GM18951 (cell line): ENCODE data around the gene ATG14.
"Not testable (repeated sequence)": the region's sequence is repeated elsewhere in the genome, so short reads cannot be mapped to it uniquely, and the experiment has no call there.

Experiments used
- POLR2A ChIP-seq: IDR thresholded peaks from 4 replicates; pipeline ENCODE4 v1.6.1; 2011; ENCODE audit warnings: mild to moderate bottlenecking; ENCODE audit not compliant: insufficient read length, insufficient read depth; ENCODE audit errors: extremely low read depth
- in situ Hi-C: fragments of 300-500 bp; cut with MboI; formaldehyde crosslinking; loops from one replicate; pipeline ENCODE4 v1.12.0; 2022; ENCODE audit warnings: low sequenced_read_pairs, mixed read lengths, inconsistent platforms; ENCODE audit not compliant: unreplicated experiment

Gene ATG14

DNA sequence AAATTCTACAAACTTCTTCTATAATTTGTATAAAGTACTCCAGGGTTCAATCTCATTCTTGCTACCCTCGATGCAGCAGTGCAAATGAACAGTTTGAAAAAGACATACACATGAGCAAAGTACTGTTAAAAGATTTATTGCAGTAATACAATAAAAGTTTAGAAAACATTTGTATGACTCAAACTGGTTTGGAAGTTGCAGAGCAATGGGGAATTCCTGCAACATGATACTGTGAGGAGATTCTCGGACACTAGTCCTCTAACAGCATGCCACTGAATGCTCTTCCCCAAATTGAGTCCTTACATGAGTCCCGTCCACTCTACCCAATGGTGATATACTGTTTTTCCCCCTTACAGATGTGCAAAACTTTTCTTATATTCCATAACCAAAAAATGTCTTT, 45.4 kb downstream of the ATG14 start:
- in situ Hi-C loops = no loop called here
- TF ChIP-seq POLR2A = no peak

- in situ Hi-C loops = no loop called here
- TF ChIP-seq POLR2A = no peak
Measured at GRCh38 chr14:55361190-55361589, 50.4 kb downstream of the ATG14 start.

DNA sequence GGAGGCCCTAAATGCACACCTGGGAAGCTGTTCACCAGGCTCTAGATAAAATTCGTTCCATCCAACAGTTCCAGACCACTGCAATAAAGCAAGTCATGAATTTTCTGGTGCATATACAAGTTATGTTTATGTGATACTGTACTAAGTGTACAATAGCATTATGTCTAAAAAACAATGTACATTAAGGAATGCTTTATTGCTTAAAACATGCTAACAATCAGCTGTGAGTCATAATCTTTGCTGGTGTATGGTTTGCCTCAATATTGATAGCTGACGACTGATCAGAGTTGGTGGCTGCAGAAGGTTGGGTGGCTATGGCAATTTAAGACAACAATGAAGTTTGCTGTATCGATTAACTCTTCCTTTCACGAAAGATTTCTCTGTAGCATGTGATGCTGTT, 52.3 kb downstream of the ATG14 start:
- TF ChIP-seq POLR2A = no peak
- in situ Hi-C loops = loop anchor here (10.0 kb wide), 1 partner anchor 115 kb away; no protein-coding TSS in a partner anchor

- TF ChIP-seq POLR2A = no peak
- in situ Hi-C loops = loop anchor here (10.0 kb wide), 1 partner anchor 112 kb away; no protein-coding TSS in a partner anchor
Measured at GRCh38 chr14:55356913-55357312, 54.7 kb downstream of the ATG14 start.

- no peak for TF ChIP-seq POLR2A
- in situ Hi-C loops = loop anchor here (10.0 kb wide), 1 partner anchor 111 kb away; no protein-coding TSS in a partner anchor
Measured at GRCh38 chr14:55355922-55356321, 55.7 kb downstream of the ATG14 start.

DNA sequence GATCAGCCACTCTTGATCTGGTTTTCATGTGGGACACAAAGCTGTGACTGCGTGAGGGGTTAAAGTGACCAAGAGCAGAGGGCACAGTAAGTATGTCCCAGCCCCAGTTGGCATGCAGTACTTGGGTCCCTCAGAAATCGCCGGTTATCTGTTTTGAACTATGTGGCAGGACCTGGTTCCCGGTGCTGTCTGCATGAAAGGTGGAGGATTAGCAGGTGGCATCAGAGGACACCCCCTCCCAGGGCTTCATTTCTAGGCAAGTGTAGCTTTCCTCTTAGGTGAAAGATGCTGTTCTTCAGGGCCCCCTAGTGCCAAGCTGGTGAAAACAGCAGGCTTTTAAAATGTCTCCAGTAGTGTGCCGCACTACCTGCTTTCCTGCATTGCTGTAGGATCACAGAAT, 57.1 kb downstream of the ATG14 start:
- TF ChIP-seq POLR2A = no peak
- in situ Hi-C loops = loop anchor here (10.0 kb wide), 1 partner anchor 110 kb away; no protein-coding TSS in a partner anchor

GRCh38 chr14:55353686-55354467, 57.8 kb downstream of the ATG14 start:
- TF ChIP-seq POLR2A = no peak
- in situ Hi-C loops = loop anchor here (10.0 kb wide), 1 partner anchor 109 kb away; no protein-coding TSS in a partner anchor

DNA sequence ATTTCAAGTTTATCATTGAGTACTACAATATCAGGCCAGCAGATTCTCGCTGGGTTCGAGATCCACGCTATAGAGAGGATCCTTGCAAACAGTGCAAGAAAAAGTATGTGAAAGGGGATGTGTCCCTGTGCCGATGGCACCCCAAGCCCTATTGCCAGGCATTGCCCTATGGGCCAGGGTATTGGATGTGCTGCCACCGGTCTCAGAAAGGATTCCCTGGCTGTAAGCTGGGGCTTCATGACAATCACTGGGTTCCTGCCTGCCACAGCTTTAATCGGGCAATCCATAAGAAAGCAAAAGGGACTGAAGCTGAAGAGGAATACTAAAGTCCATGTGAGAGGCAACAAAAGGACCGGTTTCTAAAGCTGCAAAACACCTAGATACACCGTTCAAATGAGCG, 59.4 kb downstream of the ATG14 start:
- in situ Hi-C loops = loop anchor here (10.0 kb wide), 1 partner anchor 107 kb away; no protein-coding TSS in a partner anchor
- TF ChIP-seq POLR2A = no peak

DNA sequence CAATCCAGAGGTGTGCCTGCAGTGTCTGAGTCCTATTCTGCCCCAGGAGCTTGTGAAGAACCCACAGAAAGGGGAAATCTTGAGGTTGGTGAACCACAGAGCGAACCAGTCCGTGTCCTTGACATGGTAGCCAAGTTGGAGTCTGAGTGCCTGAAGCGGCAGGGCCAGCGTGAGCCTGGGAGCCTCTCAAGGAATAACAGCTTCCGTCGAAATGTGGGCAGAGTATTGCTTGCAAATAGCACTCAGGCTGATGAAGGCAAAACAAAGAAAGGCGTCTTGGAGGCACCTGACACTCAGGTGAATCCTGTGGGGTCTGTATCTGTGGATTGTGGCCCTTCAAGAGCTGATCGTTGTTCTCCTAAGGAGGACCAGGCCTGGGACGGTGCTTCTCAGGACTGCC, 60.5 kb downstream of the ATG14 start:
- in situ Hi-C loops = loop anchor here (10.0 kb wide), 1 partner anchor 106 kb away; no protein-coding TSS in a partner anchor
- TF ChIP-seq POLR2A = no peak

- in situ Hi-C loops = loop anchor here (10.0 kb wide), 1 partner anchor 106 kb away; no protein-coding TSS in a partner anchor
- TF ChIP-seq POLR2A = no peak
Measured at GRCh38 chr14:55350461-55350860, 61.2 kb downstream of the ATG14 start.

DNA sequence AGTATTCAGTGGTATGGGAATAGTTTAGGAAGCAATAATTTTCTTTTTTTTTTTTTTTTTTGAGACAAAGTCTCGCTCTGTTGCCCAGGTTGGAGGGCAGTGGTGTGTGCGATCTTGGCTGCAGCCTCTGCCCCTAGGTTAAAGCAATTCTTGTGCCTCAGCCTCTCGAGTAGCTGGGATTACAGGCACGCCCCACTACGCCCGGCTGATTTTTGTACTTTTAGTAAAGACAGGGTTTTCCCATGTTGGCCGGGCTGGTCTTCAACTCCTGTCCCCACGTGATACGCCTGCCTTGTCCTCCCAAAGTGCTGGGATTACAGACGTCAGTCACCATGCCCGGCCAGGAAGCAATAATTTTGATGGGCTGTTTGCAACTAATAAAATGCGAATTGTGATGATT, 62.1 kb downstream of the ATG14 start:
- in situ Hi-C loops = no loop called here
- no peak for TF ChIP-seq POLR2A

DNA sequence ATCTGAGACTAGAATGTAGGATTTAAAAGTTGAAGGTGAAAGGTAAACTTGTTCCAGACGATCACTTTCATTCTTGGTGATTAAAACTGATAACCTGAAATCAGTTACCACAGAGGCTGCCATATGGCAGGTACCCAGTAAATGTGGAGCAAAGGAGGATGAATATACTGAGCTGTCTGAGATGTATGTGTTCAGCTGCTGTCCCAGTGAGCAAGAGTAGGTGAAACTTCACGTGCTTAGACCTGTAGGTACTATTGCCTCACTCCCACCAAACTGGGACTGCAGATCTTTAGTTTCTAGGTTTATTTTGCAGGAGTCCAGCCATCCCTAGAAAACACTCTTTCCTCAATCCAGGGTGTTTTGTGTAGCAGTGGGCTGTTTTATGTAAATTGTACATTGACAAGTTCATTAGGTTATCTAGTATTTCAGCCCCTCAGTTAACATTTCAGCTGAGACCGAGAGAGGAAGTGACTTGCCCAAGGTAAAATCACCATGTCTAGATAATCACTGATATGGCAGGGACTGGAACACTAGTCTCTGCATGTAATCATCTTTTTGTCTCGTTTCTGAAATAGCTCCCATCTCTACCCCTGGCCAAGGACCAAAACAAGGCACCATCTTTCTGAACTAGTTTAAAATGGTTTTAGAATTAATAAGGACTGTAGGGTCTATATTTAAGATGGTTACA, 62.7 kb downstream of the ATG14 start:
- in situ Hi-C loops = no loop called here
- no peak for TF ChIP-seq POLR2A

- in situ Hi-C loops = no loop called here
- no peak for TF ChIP-seq POLR2A
Measured at GRCh38 chr14:55347748-55348147, 63.9 kb downstream of the ATG14 start.

GRCh38 chr14:55347040-55347439, 64.6 kb downstream of the ATG14 start:
- no peak for TF ChIP-seq POLR2A
- in situ Hi-C loops = no loop called here

GRCh38 chr14:55344582-55345163, 67.0 kb downstream of the ATG14 start:
- in situ Hi-C loops = not testable (repeated sequence)
